Measurements from ENCODE around the gene HDAC1.
"Not testable (repeated sequence)": the region's sequence is repeated elsewhere in the genome, so short reads cannot be mapped to it uniquely, and the experiment has no call there.

Gene HDAC1

GRCh38 chr1:32274646-32275340, 17.1 kb upstream of the HDAC1 start:
- DNase-seq (ENCODE audit: low spot score) = no peak

- no peak for DNase-seq (ENCODE audit: low spot score)
These were observed 16.5 kb upstream of the HDAC1 start for GRCh38 chr1:32275424-32275823.

GRCh38 chr1:32276032-32276782, 15.7 kb upstream of the HDAC1 start:
- DNase-seq (ENCODE audit: low spot score) = no peak

GRCh38 chr1:32284777-32285176, 7.1 kb upstream of the HDAC1 start:
- not testable (repeated sequence) for DNase-seq (ENCODE audit: low spot score)

GRCh38 chr1:32285658-32286057, 6.2 kb upstream of the HDAC1 start:
- DNase-seq (ENCODE audit: low spot score) = no peak

GRCh38 chr1:32286763-32287162, 5.1 kb upstream of the HDAC1 start:
- DNase-seq (ENCODE audit: low spot score) = no peak

GRCh38 chr1:32289256-32289655, 2.6 kb upstream of the HDAC1 start:
- no peak for DNase-seq (ENCODE audit: low spot score)

- peak; percentile 36 for DNase-seq (ENCODE audit: low spot score)
These were observed 657 bp upstream of the HDAC1 start for GRCh38 chr1:32291145-32291707.

- DNase-seq (ENCODE audit: low spot score) = not testable (repeated sequence)
These were observed 6.3 kb downstream of the HDAC1 start for GRCh38 chr1:32298211-32298610.

GRCh38 chr1:32299327-32299726, 7.4 kb downstream of the HDAC1 start:
- DNase-seq (ENCODE audit: low spot score) = no peak

- no peak for DNase-seq (ENCODE audit: low spot score)
These were observed 11.5 kb downstream of the HDAC1 start for GRCh38 chr1:32303358-32303757.

GRCh38 chr1:32303997-32304622, 12.2 kb downstream of the HDAC1 start:
- DNase-seq (ENCODE audit: low spot score) = peak; percentile 45

GRCh38 chr1:32305310-32305709, 13.4 kb downstream of the HDAC1 start:
- DNase-seq (ENCODE audit: low spot score) = no peak

GRCh38 chr1:32307324-32307723, 15.4 kb downstream of the HDAC1 start:
- no peak for DNase-seq (ENCODE audit: low spot score)

GRCh38 chr1:32309960-32310359, 18.1 kb downstream of the HDAC1 start:
- no peak for DNase-seq (ENCODE audit: low spot score)

GRCh38 chr1:32311709-32312393, 20.0 kb downstream of the HDAC1 start:
- DNase-seq (ENCODE audit: low spot score) = no peak

GRCh38 chr1:32316903-32317277, 25.0 kb downstream of the HDAC1 start:
- no peak for DNase-seq (ENCODE audit: low spot score)

GRCh38 chr1:32318127-32318869, 26.4 kb downstream of the HDAC1 start:
- no peak for DNase-seq (ENCODE audit: low spot score)

- DNase-seq (ENCODE audit: low spot score) = no peak
These were observed 29.9 kb downstream of the HDAC1 start for GRCh38 chr1:32321712-32322291.

GRCh38 chr1:32327204-32327603, 35.3 kb downstream of the HDAC1 start:
- DNase-seq (ENCODE audit: low spot score) = no peak

GRCh38 chr1:32329931-32330466, 38.1 kb downstream of the HDAC1 start:
- DNase-seq (ENCODE audit: low spot score) = no peak

Measured in AG08396 (cell line).